ENCODE measurements around the gene GP1BB.

- TF ChIP-seq CTCF (conservative IDR thresholded peaks at IDR 0.05; ENCODE audit: low read length) = no peak
- TF ChIP-seq EZH2phosphoT487 (IDR thresholded peaks at IDR 0.05; ENCODE audit: borderline replicate concordance) = no peak
Measured at GRCh38 chr22:19759427-19760057, 36.2 kb downstream of the GP1BB start.
